ENCODE measurements around the gene RAB5B. TPM values are rescaled to one million over a fixed set of nuclear protein-coding genes. Genes with fewer than 3 reads are reported as not detected.

RAB5B gene
- total RNA-seq, 2 experiments from 2014 or later, result 51.9 to 52.9 TPM

GRCh38 chr12:56018356-56018755 is 44.5 kb downstream of the RAB5B start:
- ATAC-seq, result no peak
- no peak overlapping the region for H3K27ac Mint-ChIP-seq
- ChIA-PET POLR2A (interaction anchor here (1.0 kb wide), 1 partner anchor 15 kb away, joined by 3 read pairs; no protein-coding TSS in a partner anchor), CTCF (interaction anchor here (1.4 to 4.2 kb wide), 4 partner anchors 11 to 29 kb away, joined by 4 to 28 read pairs (median 16); partner anchors contain the start of gene SUOX)
- H3K4me3 Mint-ChIP-seq, result no peak overlapping the region
- peaks cover 51% of the 10 kb centered on the region for H3K4me1 Mint-ChIP-seq (ENCODE audit: low read depth)
- no peaks in the 10 kb centered on the region for H3K9me3 Mint-ChIP-seq (ENCODE audit: insufficient read depth)
- peaks cover 8% of the 10 kb centered on the region for H3K36me3 Mint-ChIP-seq (ENCODE audit: low read depth)
- no peak for DNase-seq
- no peaks in the 10 kb centered on the region for H3K27me3 Mint-ChIP-seq (ENCODE audit: low read depth)

GRCh38 chr12:56020423-56021184 is 46.7 kb downstream of the RAB5B start, which contains the start of gene IKZF4:
IKZF4 (plus strand) TSS chr12:56021043; CDS start chr12:56021494, 451 bp downstream.
- ChIA-PET CTCF (interaction anchor here (0.7 to 4.2 kb wide), 7 partner anchors 9 to 98 kb away, joined by 3 to 28 read pairs (median 6); partner anchors contain the start of genes SUOX and ZC3H10), POLR2A (interaction anchor here (0.7 to 3.8 kb wide), 5 partner anchors 9 to 15 kb away, joined by 3 to 26 read pairs (median 5); no protein-coding TSS in a partner anchor)
- Mint-ChIP-seq H3K27me3 (ENCODE audit: low read depth) (no peaks in the 10 kb centered on the region), H3K4me1 (ENCODE audit: low read depth) (peaks cover 53% of the 10 kb centered on the region), H3K27ac (peak within 1 kb of the TSS; percentile 96), H3K36me3 (ENCODE audit: low read depth) (peaks cover 17% of the 10 kb centered on the region), H3K4me3 (peak within 1 kb of the TSS; percentile 88), H3K9me3 (ENCODE audit: insufficient read depth) (no peaks in the 10 kb centered on the region)
- ATAC-seq (peak; percentile 37), DNase-seq (peak; percentile 42)

DNA sequence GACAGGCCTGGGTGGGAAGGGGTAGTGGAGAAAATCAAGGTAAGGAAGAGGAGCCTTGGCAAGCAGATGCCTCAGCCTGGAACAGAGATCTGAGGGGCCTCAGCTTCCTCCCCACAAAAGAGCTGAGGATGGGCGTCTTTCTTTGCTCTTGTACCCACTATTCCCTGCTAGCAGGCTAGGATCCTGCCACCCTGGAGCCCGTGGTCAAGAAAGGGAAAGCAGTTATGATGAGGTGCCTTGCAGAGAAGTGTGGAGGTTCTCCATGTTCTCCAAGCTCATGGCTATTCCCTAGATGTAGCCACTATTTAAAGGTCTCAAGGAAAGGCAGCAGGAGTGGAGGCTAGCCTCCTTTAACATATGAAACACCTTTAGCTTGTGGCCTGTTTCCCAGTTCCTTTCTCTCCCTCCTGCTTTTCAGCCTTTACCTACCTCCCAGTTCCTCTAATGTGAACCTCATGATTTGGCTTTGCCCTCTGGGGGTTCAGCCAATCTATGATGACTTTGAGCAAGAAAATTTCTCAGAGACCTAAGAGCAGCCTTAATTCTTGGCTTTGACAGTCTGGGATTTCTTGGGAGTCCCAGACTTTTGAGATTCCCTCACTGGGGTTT is 48.1 kb downstream of the RAB5B start:
- POLR2A ChIA-PET, result interaction anchor here (0.7 to 3.8 kb wide), 8 partner anchors 9 to 166 kb away, joined by 3 to 26 read pairs (median 5); partner anchors contain the start of gene PA2G4
- peak overlapping the region; percentile 88 for H3K4me3 Mint-ChIP-seq
- H3K4me1 Mint-ChIP-seq (ENCODE audit: low read depth), result peaks cover 52% of the 10 kb centered on the region
- ATAC-seq (no peak), DNase-seq (no peak)
- peak overlapping the region; percentile 96 for H3K27ac Mint-ChIP-seq
- H3K36me3 Mint-ChIP-seq (ENCODE audit: low read depth), result peaks cover 23% of the 10 kb centered on the region
- CTCF ChIA-PET, result interaction anchor here (0.7 to 6.2 kb wide), 9 partner anchors 8 to 283 kb away, joined by 3 to 34 read pairs (median 4); partner anchors contain the start of gene RAB5B
- no peaks in the 10 kb centered on the region for H3K27me3 Mint-ChIP-seq (ENCODE audit: low read depth)
- H3K9me3 Mint-ChIP-seq (ENCODE audit: insufficient read depth), result no peaks in the 10 kb centered on the region

- CTCF ChIA-PET, result interaction anchor here (1.1 to 2.7 kb wide), 18 partner anchors 9 to 290 kb away, joined by 3 to 60 read pairs (median 10); partner anchors contain the start of genes IKZF4, RAB5B, SARNP and SUOX
- no peaks in the 10 kb centered on the region for H3K27me3 Mint-ChIP-seq (ENCODE audit: low read depth)
- peak overlapping the region; percentile 66 for H3K27ac Mint-ChIP-seq
- no peak overlapping the region for H3K4me3 Mint-ChIP-seq
- H3K9me3 Mint-ChIP-seq (ENCODE audit: insufficient read depth), result no peaks in the 10 kb centered on the region
- H3K4me1 Mint-ChIP-seq (ENCODE audit: low read depth), result peaks cover 55% of the 10 kb centered on the region
- DNase-seq, result no peak
- peaks cover 67% of the 10 kb centered on the region for H3K36me3 Mint-ChIP-seq (ENCODE audit: low read depth)
- ATAC-seq, result no peak
- POLR2A ChIA-PET, result interaction anchor here (0.6 kb wide), 1 partner anchor 265 kb away, joined by 4 read pairs; no protein-coding TSS in a partner anchor
These were observed 54.8 kb downstream of the RAB5B start for GRCh38 chr12:56028511-56029165.

DNA sequence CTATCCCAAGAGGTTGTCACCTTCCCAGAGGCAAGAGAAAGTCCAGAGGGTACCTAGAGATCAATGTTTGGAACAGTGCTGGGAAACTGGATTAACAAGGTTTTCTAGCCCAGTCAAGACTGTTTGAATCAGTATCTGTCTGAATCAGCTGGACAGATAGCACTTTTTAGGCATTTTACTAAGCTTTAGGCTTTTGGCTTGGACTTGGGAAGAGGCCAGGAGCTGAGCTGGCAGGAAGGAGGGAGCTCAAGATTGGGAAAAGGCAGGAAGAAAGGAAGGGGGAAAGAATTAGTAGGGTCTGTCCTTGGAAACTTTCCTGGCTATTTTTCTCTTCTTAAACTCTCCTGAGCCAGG is 55.3 kb downstream of the RAB5B start:
- ATAC-seq (no peak), DNase-seq (no peak)
- H3K4me3 Mint-ChIP-seq, result no peak overlapping the region
- CTCF ChIA-PET, result interaction anchor here (0.6 to 2.7 kb wide), 20 partner anchors 10 to 290 kb away, joined by 3 to 60 read pairs (median 10); partner anchors contain the start of genes DGKA, IKZF4, RAB5B and RPL41
- no peaks in the 10 kb centered on the region for H3K9me3 Mint-ChIP-seq (ENCODE audit: insufficient read depth)
- peaks cover 52% of the 10 kb centered on the region for H3K4me1 Mint-ChIP-seq (ENCODE audit: low read depth)
- no peaks in the 10 kb centered on the region for H3K27me3 Mint-ChIP-seq (ENCODE audit: low read depth)
- H3K27ac Mint-ChIP-seq, result peak overlapping the region; percentile 66
- H3K36me3 Mint-ChIP-seq (ENCODE audit: low read depth), result peaks cover 67% of the 10 kb centered on the region
- POLR2A ChIA-PET, result no interaction called here

- Mint-ChIP-seq H3K4me3 (no peak overlapping the region), H3K4me1 (ENCODE audit: low read depth) (peaks cover 54% of the 10 kb centered on the region), H3K27me3 (ENCODE audit: low read depth) (no peaks in the 10 kb centered on the region), H3K9me3 (ENCODE audit: insufficient read depth) (no peaks in the 10 kb centered on the region), H3K36me3 (ENCODE audit: low read depth) (peaks cover 71% of the 10 kb centered on the region), H3K27ac (peak overlapping the region; percentile 8)
- CTCF ChIA-PET, result interaction anchor here (0.6 to 2.7 kb wide), 21 partner anchors 8 to 291 kb away, joined by 3 to 60 read pairs (median 10); partner anchors contain the start of genes DGKA, IKZF4, RAB5B and RPL41
- DNase-seq (peak; percentile 64), ATAC-seq (peak; percentile 64)
- POLR2A ChIA-PET, result no interaction called here
These were observed 55.9 kb downstream of the RAB5B start for GRCh38 chr12:56029666-56030293.

GRCh38 chr12:56031987-56032386 is 58.1 kb downstream of the RAB5B start:
- ATAC-seq, result peak; percentile 47
- H3K4me1 Mint-ChIP-seq (ENCODE audit: low read depth), result peaks cover 71% of the 10 kb centered on the region
- no peak overlapping the region for H3K4me3 Mint-ChIP-seq
- ChIA-PET POLR2A (interaction anchor here (0.6 to 2.3 kb wide), 3 partner anchors 10 to 322 kb away, joined by 3 to 8 read pairs (median 3); partner anchors contain the start of genes IKZF4 and SUOX), CTCF (interaction anchor here (0.9 to 4.4 kb wide), 3 partner anchors 9 to 295 kb away, joined by 3 to 24 read pairs (median 6); partner anchors contain the start of gene SUOX)
- H3K9me3 Mint-ChIP-seq (ENCODE audit: insufficient read depth), result no peaks in the 10 kb centered on the region
- DNase-seq, result peak; percentile 42
- H3K27ac Mint-ChIP-seq, result peak overlapping the region; percentile 43
- peaks cover 78% of the 10 kb centered on the region for H3K36me3 Mint-ChIP-seq (ENCODE audit: low read depth)
- no peaks in the 10 kb centered on the region for H3K27me3 Mint-ChIP-seq (ENCODE audit: low read depth)

DNA sequence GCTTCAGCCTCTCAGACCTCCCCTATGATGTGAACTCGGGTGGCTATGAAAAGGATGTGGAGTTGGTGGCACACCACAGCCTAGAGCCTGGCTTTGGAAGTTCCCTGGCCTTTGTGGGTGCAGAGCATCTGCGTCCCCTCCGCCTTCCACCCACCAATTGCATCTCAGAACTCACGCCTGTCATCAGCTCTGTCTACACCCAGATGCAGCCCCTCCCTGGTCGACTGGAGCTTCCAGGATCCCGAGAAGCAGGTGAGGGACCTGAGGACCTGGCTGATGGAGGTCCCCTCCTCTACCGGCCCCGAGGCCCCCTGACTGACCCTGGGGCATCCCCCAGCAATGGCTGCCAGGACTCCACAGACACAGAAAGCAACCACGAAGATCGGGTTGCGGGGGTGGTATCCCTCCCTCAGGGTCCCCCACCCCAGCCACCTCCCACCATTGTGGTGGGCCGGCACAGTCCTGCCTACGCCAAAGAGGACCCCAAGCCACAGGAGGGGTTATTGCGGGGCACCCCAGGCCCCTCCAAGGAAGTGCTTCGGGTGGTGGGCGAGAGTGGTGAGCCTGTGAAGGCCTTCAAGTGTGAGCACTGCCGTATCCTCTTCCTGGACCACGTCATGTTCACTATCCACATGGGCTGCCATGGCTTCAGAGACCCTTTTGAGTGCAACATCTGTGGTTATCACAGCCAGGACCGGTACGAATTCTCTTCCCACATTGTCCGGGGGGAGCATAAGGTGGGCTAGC is 60.9 kb downstream of the RAB5B start:
- Mint-ChIP-seq H3K27me3 (ENCODE audit: low read depth) (no peaks in the 10 kb centered on the region), H3K27ac (peak overlapping the region; percentile 76), H3K36me3 (ENCODE audit: low read depth) (peaks cover 65% of the 10 kb centered on the region), H3K9me3 (ENCODE audit: insufficient read depth) (no peaks in the 10 kb centered on the region), H3K4me1 (ENCODE audit: low read depth) (peaks cover 65% of the 10 kb centered on the region), H3K4me3 (peak overlapping the region; percentile 24)
- DNase-seq, result peak; percentile 58
- peak; percentile 79 for ATAC-seq
- ChIA-PET CTCF (interaction anchor here (0.6 to 4.4 kb wide), 4 partner anchors 9 to 60 kb away, joined by 3 to 24 read pairs (median 4); partner anchors contain the start of gene SUOX), POLR2A (interaction anchor here (1.1 to 1.8 kb wide), 2 partner anchors 14 to 104 kb away, joined by 4 to 5 read pairs; partner anchors contain the start of gene IKZF4)

DNA sequence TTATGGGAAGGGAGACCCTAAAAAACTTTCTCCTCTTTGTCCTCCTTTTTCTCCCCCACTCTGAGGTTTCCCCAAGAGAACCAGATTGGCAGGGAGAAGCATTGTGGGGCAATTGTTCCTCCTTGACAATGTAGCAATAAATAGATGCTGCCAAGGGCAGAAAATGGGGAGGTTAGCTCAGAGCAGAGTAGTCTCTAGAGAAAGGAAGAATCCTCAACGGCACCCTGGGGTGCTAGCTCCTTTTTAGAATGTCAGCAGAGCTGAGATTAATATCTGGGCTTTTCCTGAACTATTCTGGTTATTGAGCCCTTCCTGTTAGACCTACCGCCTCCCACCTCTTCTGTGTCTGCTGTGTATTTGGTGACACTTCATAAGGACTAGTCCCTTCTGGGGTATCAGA is 63.3 kb downstream of the RAB5B start:
- Mint-ChIP-seq H3K27me3 (ENCODE audit: low read depth) (no peaks in the 10 kb centered on the region), H3K9me3 (ENCODE audit: insufficient read depth) (no peaks in the 10 kb centered on the region), H3K36me3 (ENCODE audit: low read depth) (peaks cover 55% of the 10 kb centered on the region), H3K4me1 (ENCODE audit: low read depth) (peaks cover 70% of the 10 kb centered on the region), H3K27ac (no peak overlapping the region), H3K4me3 (no peak overlapping the region)
- DNase-seq, result no peak
- CTCF ChIA-PET, result interaction anchor here (1.6 to 5.2 kb wide), 3 partner anchors 8 to 63 kb away, joined by 6 to 109 read pairs (median 38); partner anchors contain the start of genes RAB5B and SUOX
- no peak for ATAC-seq
- POLR2A ChIA-PET, result no interaction called here

DNA sequence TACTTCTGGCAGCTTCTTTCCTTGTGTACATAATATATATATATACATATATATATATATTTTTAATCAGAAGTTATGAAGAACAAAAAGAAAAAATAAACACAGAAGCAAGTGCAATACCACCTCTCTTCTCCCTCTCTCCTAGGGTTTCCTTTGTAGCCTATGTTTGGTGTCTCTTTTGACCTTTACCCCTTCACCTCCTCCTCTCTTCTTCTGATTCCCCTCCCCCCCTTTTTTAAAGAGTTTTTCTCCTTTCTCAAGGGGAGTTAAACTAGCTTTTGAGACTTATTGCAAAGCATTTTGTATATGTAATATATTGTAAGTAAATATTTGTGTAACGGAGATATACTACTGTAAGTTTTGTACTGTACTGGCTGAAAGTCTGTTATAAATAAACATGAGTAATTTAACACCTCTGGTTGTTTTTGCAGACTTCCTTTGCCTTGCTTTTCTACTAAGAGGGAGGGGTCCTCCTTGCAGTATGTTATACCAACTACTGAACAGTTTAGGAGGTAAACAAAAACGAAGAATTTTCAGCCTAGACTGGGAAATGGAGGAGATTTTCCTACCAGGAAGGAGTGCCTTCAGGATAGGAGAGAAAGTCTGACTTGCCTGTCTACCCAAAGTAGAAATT is 64.3 kb downstream of the RAB5B start:
- no peaks in the 10 kb centered on the region for H3K27me3 Mint-ChIP-seq (ENCODE audit: low read depth)
- DNase-seq, result no peak
- H3K4me3 Mint-ChIP-seq, result no peak overlapping the region
- ChIA-PET POLR2A (interaction anchor here (1.0 kb wide), 1 partner anchor 109 kb away, joined by 5 read pairs; no protein-coding TSS in a partner anchor), CTCF (interaction anchor here (1.0 to 5.2 kb wide), 6 partner anchors 9 to 300 kb away, joined by 3 to 109 read pairs (median 5); partner anchors contain the start of genes RAB5B and SUOX)
- peaks cover 67% of the 10 kb centered on the region for H3K4me1 Mint-ChIP-seq (ENCODE audit: low read depth)
- H3K27ac Mint-ChIP-seq, result peak overlapping the region; percentile 22
- ATAC-seq, result no peak
- H3K36me3 Mint-ChIP-seq (ENCODE audit: low read depth), result peaks cover 54% of the 10 kb centered on the region
- H3K9me3 Mint-ChIP-seq (ENCODE audit: insufficient read depth), result no peaks in the 10 kb centered on the region
